H7 (cell line): Measurements from ENCODE around the gene TANC1. TPM values are rescaled to one million over a fixed set of nuclear protein-coding genes. Genes with fewer than 3 reads are reported as not detected.

Experiments used
- DNase-seq: peaks from one replicate; pipeline ENCODE4 v3.0.0; 2012
- H3K27me3 ChIP-seq: 2 replicates; pipeline ENCODE4 v1.6.0; 2011; ENCODE audit warnings: mild to moderate bottlenecking, low read length; ENCODE audit not compliant: control insufficient read depth, insufficient read depth
- H3K36me3 ChIP-seq: replicated peaks from 2 replicates; pipeline ENCODE4 v1.5.1; 2011; ENCODE audit warnings: low read length; ENCODE audit not compliant: control insufficient read depth, insufficient read depth
- H3K4me3 ChIP-seq: 2 replicates; pipeline ENCODE4 v1.5.1; 2011; ENCODE audit warnings: low read depth, mild to moderate bottlenecking, control low read depth, low read length, moderate library complexity; ENCODE audit not compliant: insufficient read depth
- total RNA-seq: library from RNA; depleted of rRNA; stranded (reverse); fragments of >200 nt; shearing (Covaris generic); gene quantifications from 2 replicates; pipeline ENCODE4 v1.2.3, GENCODE V29; 2014

Gene TANC1
- total RNA-seq, 1 experiment from 2014 or later = 7.0 TPM

DNA sequence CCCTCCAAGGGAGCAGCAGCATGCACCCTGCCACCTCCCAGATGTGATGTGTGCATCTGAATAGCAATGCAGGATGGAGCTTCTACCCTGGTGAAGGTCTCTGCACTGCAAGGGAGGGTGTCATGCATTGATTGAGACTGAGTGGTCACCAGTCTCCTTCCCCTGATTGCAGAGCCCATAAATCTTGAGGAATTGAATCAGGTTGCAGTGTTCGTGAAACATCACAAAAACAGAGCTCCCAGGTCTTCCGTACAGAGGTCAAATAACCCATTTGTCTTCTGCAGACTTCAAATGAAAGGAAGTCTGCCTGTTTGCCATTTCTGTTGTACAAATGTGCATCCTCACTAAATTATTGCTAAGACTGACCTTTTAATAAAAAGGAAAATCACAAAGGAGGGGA, 181.3 kb downstream of the TANC1 start:
- Histone ChIP-seq H3K27me3 (no peaks in the 10 kb centered on the region), H3K4me3 (no peak overlapping the region), H3K36me3 (no peaks in the 10 kb centered on the region)
- no peak for DNase-seq

DNA sequence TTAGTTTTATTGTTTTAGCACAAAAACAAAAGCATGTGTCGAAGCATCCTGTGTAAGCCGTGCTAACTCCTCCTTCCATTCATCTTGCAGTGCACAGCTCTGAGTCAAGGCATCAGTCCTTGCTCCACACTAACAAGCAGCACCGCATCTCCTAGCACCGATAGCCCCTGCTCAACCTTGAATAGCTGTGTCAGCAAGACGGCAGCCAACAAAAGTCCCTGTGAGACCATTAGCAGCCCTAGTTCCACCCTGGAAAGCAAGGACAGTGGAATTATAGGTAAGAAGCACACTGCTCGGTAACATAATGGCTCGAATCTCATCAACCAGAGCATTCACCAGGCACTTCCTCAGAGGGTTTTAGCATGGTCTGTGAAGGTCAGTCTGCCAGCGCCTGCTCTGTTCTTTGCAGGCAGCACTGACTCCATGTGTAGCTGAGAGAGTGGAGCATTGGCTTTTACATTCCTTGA, 181.9 kb downstream of the TANC1 start:
- H3K36me3 ChIP-seq = no peaks in the 10 kb centered on the region
- H3K4me3 ChIP-seq = no peak overlapping the region
- no peaks in the 10 kb centered on the region for H3K27me3 ChIP-seq
- DNase-seq = no peak

DNA sequence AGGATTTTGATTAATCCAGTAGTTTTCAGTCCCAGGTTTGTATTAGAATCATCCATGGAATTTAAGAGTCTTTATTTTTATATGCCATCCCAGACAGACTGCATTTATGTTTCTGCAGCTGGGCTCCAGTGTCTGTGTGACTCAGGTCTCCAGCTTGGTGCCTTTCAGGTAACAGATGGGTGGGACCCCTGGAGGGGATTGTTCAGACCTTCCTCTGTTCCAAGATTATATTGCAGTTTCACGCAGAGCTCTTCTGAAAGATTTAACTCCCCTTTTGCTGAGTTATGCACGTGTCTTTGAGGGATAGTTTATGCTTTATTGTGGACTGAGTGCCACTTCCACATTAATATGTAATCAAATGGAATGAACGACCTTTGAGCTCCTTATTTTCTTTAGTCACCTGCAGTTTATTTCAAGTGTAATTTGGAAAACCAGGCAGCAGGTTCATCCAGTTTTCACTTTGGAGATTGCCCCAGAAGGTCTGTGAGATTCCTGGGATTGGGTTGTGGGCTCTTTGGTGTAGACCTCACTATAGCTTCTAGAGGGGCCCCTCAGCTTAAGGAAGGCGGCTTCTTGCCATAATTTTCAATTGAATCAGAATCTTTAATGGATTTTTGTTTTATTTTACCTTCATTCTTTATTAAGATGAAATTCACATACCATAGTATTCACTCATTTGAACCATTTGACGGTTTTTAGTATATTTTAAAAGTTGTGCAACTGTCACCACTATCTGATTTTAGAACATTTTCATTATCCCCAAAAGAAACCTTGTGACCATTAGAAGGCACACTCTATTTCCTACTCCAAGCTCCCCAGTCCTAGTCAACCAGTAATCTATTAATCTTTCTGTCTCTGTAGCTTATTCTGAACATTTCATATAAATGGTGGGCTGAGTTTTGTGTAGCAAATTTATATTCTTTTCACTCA, 183.0 kb downstream of the TANC1 start:
- H3K36me3 ChIP-seq = no peaks in the 10 kb centered on the region
- no peaks in the 10 kb centered on the region for H3K27me3 ChIP-seq
- DNase-seq = no peak
- no peak overlapping the region for H3K4me3 ChIP-seq

DNA sequence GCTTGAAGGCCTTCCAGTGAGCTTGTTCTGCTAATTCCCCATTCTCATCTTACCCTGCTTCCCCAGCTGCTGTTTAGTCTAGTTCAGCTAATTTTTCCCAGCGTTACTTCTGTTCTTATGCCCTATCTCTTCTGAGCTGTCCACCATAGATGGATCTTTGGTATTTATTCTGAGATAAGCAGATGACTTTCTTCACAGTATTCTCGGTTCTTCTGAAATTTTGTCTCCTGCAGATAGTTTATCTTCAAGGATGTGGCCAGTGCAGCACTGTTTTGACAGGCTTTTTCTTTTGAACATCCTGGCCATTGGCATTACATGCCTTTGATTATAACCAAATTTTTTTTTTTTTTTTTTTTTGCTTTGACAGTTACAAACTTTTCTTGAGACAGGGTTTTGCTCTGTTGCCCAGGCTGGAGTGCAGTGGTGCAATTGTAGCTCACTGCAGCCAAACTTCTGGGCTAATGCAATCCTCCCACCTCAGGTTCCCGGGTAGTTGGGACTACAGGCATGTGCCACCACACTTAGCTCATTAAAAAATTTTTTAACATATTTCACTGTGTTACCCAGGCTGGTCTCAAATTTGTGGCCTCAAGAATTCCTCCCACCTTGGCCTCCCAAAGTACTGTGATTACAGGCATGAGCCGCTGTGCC, 183.8 kb downstream of the TANC1 start:
- no peaks in the 10 kb centered on the region for H3K27me3 ChIP-seq
- H3K4me3 ChIP-seq = no peak overlapping the region
- H3K36me3 ChIP-seq = no peaks in the 10 kb centered on the region
- DNase-seq = no peak

DNA sequence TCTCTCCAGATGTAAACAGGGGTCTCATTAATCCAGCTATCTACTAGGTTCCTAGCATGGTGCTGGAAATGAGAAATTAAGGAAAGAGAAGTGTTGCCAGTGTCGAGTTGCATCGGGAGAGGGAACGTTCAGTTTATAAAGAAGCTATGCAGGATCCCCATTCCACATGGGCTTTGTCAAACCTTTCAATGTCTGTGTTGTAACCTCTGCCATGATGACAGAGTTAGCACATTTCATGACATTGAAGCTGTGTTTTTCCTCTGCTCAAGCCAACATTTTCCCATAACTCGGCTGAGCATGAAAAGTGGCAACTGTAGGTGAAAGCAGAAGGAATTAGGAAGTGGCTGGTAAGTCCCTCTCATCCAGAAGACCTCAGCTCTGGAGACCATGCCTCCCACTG, 184.6 kb downstream of the TANC1 start:
- H3K36me3 ChIP-seq = no peaks in the 10 kb centered on the region
- no peak overlapping the region for H3K4me3 ChIP-seq
- H3K27me3 ChIP-seq = no peaks in the 10 kb centered on the region
- no peak for DNase-seq

DNA sequence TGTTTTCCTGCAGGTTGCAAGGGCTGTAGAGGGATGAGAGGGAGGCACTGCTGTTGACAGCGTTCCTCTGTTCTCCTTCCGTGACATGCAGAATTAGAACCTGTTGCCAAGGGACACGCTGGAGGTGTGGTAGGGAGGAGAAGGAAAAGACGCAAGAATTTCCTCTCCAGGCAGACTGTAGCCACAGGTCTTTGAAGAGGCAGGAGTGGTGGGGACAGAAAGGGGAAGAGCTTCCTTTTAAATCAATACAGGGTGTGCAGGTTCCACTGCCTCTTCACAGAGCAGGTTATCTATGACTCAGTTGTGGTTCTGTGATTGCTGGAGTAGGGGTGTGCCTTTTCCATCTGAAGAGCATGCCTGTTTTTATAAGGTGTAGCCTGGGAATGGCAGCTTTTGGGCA, 185.0 kb downstream of the TANC1 start:
- DNase-seq = no peak
- H3K36me3 ChIP-seq = no peaks in the 10 kb centered on the region
- H3K4me3 ChIP-seq = no peak overlapping the region
- no peaks in the 10 kb centered on the region for H3K27me3 ChIP-seq

DNA sequence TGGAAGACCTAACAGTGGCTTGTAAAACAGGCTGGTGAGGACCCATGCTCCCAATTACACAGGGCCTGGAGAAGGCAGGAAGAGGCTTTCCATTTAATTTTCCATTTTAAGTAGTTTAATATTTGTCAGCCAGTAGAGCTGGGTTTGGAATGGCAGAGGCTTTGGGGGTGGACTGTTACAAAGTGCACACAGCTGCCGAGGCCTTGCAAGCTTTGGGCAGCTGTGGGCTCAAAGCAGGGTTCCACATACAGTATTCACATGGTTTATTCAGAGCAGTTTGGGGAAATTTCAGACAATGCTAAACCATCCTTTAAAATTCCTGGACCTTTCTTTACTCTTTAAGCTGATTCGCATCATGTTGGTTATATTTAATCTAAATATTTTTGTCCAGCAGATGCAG, 185.5 kb downstream of the TANC1 start:
- no peak overlapping the region for H3K4me3 ChIP-seq
- no peak for DNase-seq
- H3K27me3 ChIP-seq = no peaks in the 10 kb centered on the region
- no peaks in the 10 kb centered on the region for H3K36me3 ChIP-seq

DNA sequence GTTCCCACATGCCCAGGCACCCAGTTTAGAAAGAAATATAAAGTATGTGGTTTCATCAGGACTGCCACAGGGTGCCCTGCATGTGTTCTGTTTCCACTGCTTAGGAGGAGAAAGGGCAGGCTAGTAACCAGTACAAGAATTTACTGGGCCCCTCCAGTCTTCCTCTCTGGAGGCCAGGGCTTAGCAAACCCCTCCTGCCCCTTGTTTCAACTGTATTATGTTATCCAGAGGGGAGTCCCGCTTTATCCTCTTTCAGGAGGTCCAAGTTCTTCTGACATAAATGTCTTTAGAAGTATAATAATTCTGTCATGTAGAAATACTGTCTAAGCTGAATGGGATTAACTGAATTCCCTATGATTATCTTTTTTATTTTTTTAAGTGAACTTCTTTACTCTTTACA, 185.9 kb downstream of the TANC1 start:
- H3K27me3 ChIP-seq = no peaks in the 10 kb centered on the region
- no peaks in the 10 kb centered on the region for H3K36me3 ChIP-seq
- no peak overlapping the region for H3K4me3 ChIP-seq
- DNase-seq = no peak

DNA sequence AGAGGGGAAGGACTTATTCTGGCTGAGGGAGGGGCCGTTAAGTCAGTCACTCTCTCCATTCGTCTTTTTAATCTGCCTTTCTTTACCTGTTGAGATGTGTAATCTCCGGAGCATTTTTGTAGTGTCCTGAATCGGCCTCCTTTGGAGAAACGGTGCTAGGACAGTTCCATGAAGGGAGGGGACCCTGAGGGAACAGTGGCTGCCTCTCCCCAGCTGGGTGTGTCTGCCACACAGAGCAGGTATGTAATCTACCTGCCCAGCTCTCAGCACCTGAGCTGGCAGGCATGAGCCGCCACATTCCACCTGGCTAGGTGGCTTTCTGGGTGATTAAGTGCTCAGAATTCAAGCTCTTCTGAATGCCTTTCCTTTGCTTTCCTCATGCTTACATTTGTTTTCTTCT, 186.9 kb downstream of the TANC1 start:
- Histone ChIP-seq H3K27me3 (no peaks in the 10 kb centered on the region), H3K4me3 (no peak overlapping the region), H3K36me3 (no peaks in the 10 kb centered on the region)
- peak; percentile 51 for DNase-seq

DNA sequence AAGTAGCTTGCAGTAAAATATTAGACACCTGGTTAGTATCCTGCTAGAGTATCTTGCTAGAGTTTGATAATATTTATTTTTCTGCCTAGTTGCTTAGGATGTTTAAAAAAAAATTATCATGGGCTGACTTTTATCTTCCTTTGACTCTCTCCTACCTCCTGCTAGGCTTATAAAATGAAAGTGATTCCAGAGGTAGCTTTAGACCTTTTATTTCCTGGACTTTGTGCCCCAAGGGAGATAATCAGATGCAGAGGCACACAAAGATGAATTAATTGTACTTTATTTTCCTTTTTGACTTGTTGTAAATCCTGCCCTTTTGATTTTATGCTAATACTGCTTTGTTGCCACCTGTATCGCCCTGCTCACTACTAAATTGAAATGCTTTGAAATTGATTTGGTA, 187.4 kb downstream of the TANC1 start:
- no peak for DNase-seq
- no peaks in the 10 kb centered on the region for H3K27me3 ChIP-seq
- H3K36me3 ChIP-seq = no peaks in the 10 kb centered on the region
- no peak overlapping the region for H3K4me3 ChIP-seq

DNA sequence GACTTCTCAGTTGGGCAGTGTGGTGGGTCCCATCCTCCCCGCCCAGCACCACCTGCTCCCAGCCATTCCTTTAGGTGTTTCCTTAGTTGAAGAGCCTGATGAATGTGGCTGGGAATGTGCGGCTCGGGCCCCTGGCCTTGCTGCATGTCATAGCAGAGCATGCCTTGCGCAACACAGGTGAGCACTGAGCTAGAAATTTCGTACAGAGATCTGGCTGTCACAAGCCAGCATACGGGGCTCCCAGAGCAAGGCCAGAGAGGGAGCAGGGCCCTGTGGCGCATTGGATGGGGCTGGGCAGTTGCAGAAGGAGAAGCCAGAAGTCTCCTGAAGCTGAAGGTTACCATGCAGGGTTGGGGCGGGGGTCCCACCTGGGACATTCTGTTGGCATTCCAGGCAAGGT, 188.4 kb downstream of the TANC1 start:
- no peaks in the 10 kb centered on the region for H3K36me3 ChIP-seq
- H3K4me3 ChIP-seq = no peak overlapping the region
- no peak for DNase-seq
- no peaks in the 10 kb centered on the region for H3K27me3 ChIP-seq

DNA sequence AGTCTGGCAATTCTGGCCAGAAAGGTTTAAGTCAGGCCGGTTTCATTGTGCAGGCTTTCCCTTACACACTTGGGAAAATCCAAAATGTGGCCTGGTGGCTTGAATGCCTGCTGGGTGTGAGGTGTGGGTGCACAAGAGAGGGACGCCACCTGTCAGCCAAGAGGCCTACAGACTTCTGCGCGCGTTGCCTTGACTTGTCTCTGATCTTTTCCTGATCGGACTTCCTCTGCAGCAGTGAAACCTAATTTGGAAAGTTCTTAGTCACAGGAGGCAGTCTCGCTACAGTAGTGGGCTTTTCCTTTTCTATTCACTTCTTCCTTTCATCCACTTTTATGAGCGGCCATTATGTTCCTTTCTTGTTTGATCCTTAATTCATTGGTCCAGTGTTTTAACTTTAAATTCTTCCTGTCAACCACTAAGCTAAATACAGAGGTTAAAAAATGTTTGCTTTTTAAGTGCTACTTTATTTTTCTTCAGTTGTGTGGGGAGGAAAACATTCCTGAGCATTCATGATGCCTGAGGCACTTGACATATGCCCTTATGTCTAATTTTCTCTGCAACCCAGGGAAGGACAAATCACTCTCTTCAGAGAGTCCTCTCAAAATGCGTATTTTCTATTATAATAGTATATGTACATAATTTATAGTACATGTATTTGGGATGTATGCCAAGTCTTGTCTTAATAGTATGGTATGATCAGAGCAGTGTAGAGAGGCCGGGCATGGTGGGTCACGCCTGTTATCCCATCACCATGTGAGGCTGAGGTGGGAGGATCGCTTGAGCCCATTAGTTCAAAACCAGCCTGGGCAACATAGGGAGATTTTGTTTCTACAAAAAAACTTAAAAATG, 189.1 kb downstream of the TANC1 start:
- Histone ChIP-seq H3K36me3 (no peaks in the 10 kb centered on the region), H3K4me3 (no peak overlapping the region), H3K27me3 (no peaks in the 10 kb centered on the region)
- no peak for DNase-seq

DNA sequence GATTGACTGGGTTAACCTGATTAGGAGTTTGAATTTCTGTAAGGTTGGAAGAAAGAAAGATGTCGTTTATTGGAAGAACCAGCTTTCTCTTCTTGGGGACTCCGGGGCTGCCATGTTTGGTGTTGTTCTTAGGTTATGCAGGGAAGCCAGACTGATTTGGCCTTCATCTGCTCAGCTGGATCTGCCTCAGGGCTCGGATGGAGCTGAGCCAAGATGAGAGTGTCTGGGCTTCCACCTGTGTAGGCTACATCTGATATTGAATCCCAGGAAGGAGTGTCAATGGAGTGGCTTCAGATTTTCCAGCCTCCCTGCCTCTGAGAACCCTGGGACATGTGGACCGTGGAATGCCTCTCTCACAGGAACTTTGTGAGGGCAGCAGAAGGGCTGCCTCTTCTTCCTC, 192.0 kb downstream of the TANC1 start:
- Histone ChIP-seq H3K27me3 (no peaks in the 10 kb centered on the region), H3K36me3 (no peaks in the 10 kb centered on the region), H3K4me3 (no peak overlapping the region)
- no peak for DNase-seq

DNA sequence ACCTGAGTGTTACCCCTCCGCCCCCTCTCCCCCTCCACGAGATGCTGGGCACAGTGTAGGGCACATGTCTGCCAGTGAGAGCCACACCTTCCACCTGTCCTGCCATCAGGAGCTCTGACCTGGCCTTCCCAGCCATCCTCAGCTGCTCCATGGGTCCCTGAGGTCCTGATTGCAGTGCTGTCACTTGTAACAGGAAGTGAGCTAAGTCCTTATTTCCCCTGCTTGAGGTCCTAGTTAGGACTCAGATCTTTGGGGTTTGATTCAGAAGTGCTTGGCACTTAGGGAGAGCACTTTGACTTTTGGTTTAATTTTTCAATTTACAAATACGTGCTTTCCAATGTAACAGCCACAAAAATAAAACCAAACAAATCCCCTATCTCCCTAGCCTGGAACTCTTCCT, 192.5 kb downstream of the TANC1 start:
- Histone ChIP-seq H3K36me3 (no peaks in the 10 kb centered on the region), H3K27me3 (no peaks in the 10 kb centered on the region)
- no peak for DNase-seq

More for the DNA sequence above, 192.5 kb downstream of the TANC1 start:
- H3K4me3 ChIP-seq = no peak overlapping the region
